HepG2 (cell line): Measurements from ENCODE around the gene GPHN. TPM values are rescaled to one million over a fixed set of nuclear protein-coding genes. Genes with fewer than 3 reads are reported as not detected.

ENCODE experiments used
- ATAC-seq: fragments of 200-7000 bp; cut with Tn5 transposase; 3 replicates; pipeline ENCODE4 v1.9.1; 2020; ENCODE audit warnings: mild to moderate bottlenecking, moderate library complexity
- BruUV-seq: library from RNA; stranded (reverse); fragments of 400-500 nt; replicated peaks from 2 replicates; lab custom pipeline; 2021; lab: Mats Ljungman, UMichigan
- CTCF ChIA-PET: fragments of 300-600 bp; formaldehyde crosslinking; extraction: SDS; loops from one replicate; lab custom pipeline; 2021; ENCODE audit warnings: low total read pairs, inconsistent platforms, low intra/inter-chr PET ratio; lab: Yijun Ruan, JAX
- POLR2A ChIA-PET: fragments of 350-600 bp; sonication (Branson Sonifier 250); formaldehyde crosslinking; loops from one replicate; lab custom pipeline; 2020; ENCODE audit warnings: antibody characterized with exemption, inconsistent platforms; lab: Yijun Ruan, JAX
- DNase-seq: peaks from one replicate; pipeline ENCODE4 v3.0.0-alpha.2; 2015; ENCODE audit warnings: low spot score
- FAIRE-seq: peaks from 3 replicates; lab custom pipeline; 2011; peaks lifted over from hg19 to GRCh38; lab: Jason Lieb, UNC
- H2AFZ ChIP-seq: one replicate; pipeline ENCODE4 v1.6.1; 2011; ENCODE audit warnings: low read length, inconsistent platforms
- H3K27ac ChIP-seq: fragments of 300-600 bp; 3 replicates; pipeline ENCODE4 v1.8.0; 2011; ENCODE audit warnings: mixed run types, mild to moderate bottlenecking, mixed read lengths, low read length, inconsistent platforms; ENCODE audit not compliant: insufficient read depth; ENCODE audit errors: extremely low read length
- H3K27me3 ChIP-seq, 2 experiments: fragments of 200-600 bp in 1 of 2; 2 replicates in 1 of 2; 3 replicates in 1 of 2; pipeline versions ENCODE4 v1.6.0 to v1.8.0; 2011; ENCODE audit warnings: low read length in 2 of 2, mild to moderate bottlenecking in 2 of 2, moderate library complexity in 2 of 2, inconsistent platforms in 1 of 2; ENCODE audit not compliant: insufficient read depth in 2 of 2, control insufficient read depth in 1 of 2
- H3K36me3 ChIP-seq, 2 experiments: fragments of 200-600 bp in 1 of 2; replicated peaks in 1 of 2; 2 replicates in 1 of 2; 3 replicates in 1 of 2; pipeline versions ENCODE4 v1.5.1 to v1.8.0; 2011; ENCODE audit warnings: low read length in 2 of 2, inconsistent platforms in 1 of 2; ENCODE audit not compliant: insufficient read depth in 2 of 2, control insufficient read depth in 1 of 2
- H3K4me1 ChIP-seq: 2 replicates; pipeline ENCODE4 v1.5.1; 2012; ENCODE audit warnings: low read length, inconsistent platforms; ENCODE audit not compliant: insufficient read depth
- H3K4me2 ChIP-seq: 2 replicates; pipeline ENCODE4 v1.6.0; 2011; ENCODE audit warnings: low read depth, low read length, inconsistent platforms
- H3K4me3 ChIP-seq, 3 experiments: fragments of 200-600 bp in 1 of 3; sonication (generic), shearing (Covaris generic) in 1 of 3; replicated peaks in 1 of 3; 2 replicates each; pipeline ENCODE4 v1.5.1; 2011 to 2016; ENCODE audit warnings: low read length in 3 of 3, inconsistent platforms in 2 of 3, low read depth in 2 of 3, mild to moderate bottlenecking in 2 of 3, control low read depth in 1 of 3, mixed read lengths in 1 of 3; ENCODE audit not compliant: insufficient read depth in 1 of 3
- H3K79me2 ChIP-seq: one replicate; pipeline ENCODE4 v1.6.1; 2011; ENCODE audit warnings: low read length, inconsistent platforms; ENCODE audit not compliant: insufficient read depth
- H3K9ac ChIP-seq: 2 replicates; pipeline ENCODE4 v1.6.0; 2011; ENCODE audit warnings: mild to moderate bottlenecking, low read depth, low read length, inconsistent platforms; ENCODE audit not compliant: insufficient read depth
- H3K9me3 ChIP-seq: 2 replicates; pipeline ENCODE4 v1.5.1; 2012; ENCODE audit warnings: mild to moderate bottlenecking, low read length
- H4K20me1 ChIP-seq: 2 replicates; pipeline ENCODE4 v1.6.0; 2011; ENCODE audit warnings: inconsistent platforms, mild to moderate bottlenecking, low read length, moderate library complexity; ENCODE audit not compliant: insufficient read depth
- ELF4 ChIP-seq: sonication (generic); formaldehyde crosslinking; IDR thresholded peaks from 2 replicates; pipeline ENCODE4 v1.5.0; 2020; ENCODE audit warnings: missing genetic modification reagents, mild to moderate bottlenecking, moderate library complexity, borderline replicate concordance
- MAFK ChIP-seq, 2 experiments: IDR thresholded peaks in 1 of 2; conservative IDR thresholded peaks in 1 of 2; 2 replicates each; pipeline ENCODE4 v1.6.1; 2011; ENCODE audit warnings: improper control_type of control experiment in 2 of 2, low read length in 2 of 2
- ZBTB7A ChIP-seq: sonication (generic); formaldehyde crosslinking; IDR thresholded peaks from 2 replicates; pipeline ENCODE4 v1.8.0; 2022; ENCODE audit warnings: mild to moderate bottlenecking, missing genetic modification reagents
- ZNF354B ChIP-seq: sonication (generic); formaldehyde crosslinking; IDR thresholded peaks from 2 replicates; pipeline ENCODE4 v1.8.0; 2022; ENCODE audit warnings: mild to moderate bottlenecking, missing genetic modification reagents
- ZNF7 ChIP-seq: IDR thresholded peaks from 2 replicates; pipeline ENCODE4 v1.6.1; 2016; ENCODE audit warnings: missing biosample characterization, missing genetic modification reagents
- ZNF747 ChIP-seq: sonication (generic); formaldehyde crosslinking; IDR thresholded peaks from 2 replicates; pipeline ENCODE4 v1.8.1; 2023; ENCODE audit warnings: missing genetic modification reagents, mild to moderate bottlenecking, borderline replicate concordance
- ZNF792 ChIP-seq: IDR thresholded peaks from 2 replicates; pipeline ENCODE4 v1.6.1; 2016
- ZNF879 ChIP-seq: sonication (generic); formaldehyde crosslinking; IDR thresholded peaks from 2 replicates; pipeline ENCODE4 v1.8.1; 2023; ENCODE audit warnings: missing genetic modification reagents
- WGBS: methylation state at CpG from one replicate; pipeline ENCODE4 v1.1.6; 2017; ENCODE audit warnings: low lambda C conversion rate; 5-methylcytosine and 5-hydroxymethylcytosine counted together
- in situ Hi-C: cut with HindIII; loops from 2 replicates; pipeline ENCODE4 v1.10.0; 2017; ENCODE audit warnings: low pct_unique_long_range_greater_than_20kb; ENCODE audit not compliant: extremely low pct_ligation_motif_present
- intact Hi-C: fragments of 100-400 bp; cut with micrococcal nuclease; formaldehyde crosslinking; loops from one replicate; pipeline ENCODE4 v1.10.0; 2022; ENCODE audit not compliant: unreplicated experiment
- polyA plus RNA-seq, 8 experiments: library from polyadenylated mRNA; depleted of rRNA in 3 of 8; stranded (reverse) in 7 of 8; unstranded in 1 of 8; fragments of >200 nt; fragmentation: Illumina TruSeq in 4 of 8; extraction: Trizol in 4 of 8; gene quantifications; 2 replicates each; pipeline versions ENCODE4 v1.2.1 to v1.2.3, GENCODE V29; 2011 to 2016; ENCODE audit warnings: low read depth in 4 of 8, missing spikeins in 1 of 8, mixed read lengths in 1 of 8; ENCODE audit not compliant: insufficient read depth in 1 of 8
- total RNA-seq, 5 experiments: library from RNA; depleted of rRNA; stranded (reverse); fragments of >200 nt; fragmentation: Illumina TruSeq; extraction: Trizol; gene quantifications; 2 replicates each; pipeline ENCODE4 v1.2.3, GENCODE V29; 2016; ENCODE audit warnings: low read depth in 1 of 5
- TF ChIP-seq, protein P1 (sequence below): IDR thresholded peaks from 2 replicates; pipeline ENCODE4 v1.6.1; 2016; ENCODE audit warnings: missing biosample characterization, missing genetic modification reagents, low read depth
- TF ChIP-seq, protein P2 (sequence below): sonication (generic); formaldehyde crosslinking; IDR thresholded peaks from 2 replicates; pipeline ENCODE4 v1.5.0; 2020; ENCODE audit warnings: mild to moderate bottlenecking, missing genetic modification reagents

Gene GPHN
- total and polyA plus RNA-seq, 2 of the 13 experiments (the other 11 are each of a cell fraction or from before 2014, with no cell fraction given) = 12.7 to 19.2 TPM

DNA sequence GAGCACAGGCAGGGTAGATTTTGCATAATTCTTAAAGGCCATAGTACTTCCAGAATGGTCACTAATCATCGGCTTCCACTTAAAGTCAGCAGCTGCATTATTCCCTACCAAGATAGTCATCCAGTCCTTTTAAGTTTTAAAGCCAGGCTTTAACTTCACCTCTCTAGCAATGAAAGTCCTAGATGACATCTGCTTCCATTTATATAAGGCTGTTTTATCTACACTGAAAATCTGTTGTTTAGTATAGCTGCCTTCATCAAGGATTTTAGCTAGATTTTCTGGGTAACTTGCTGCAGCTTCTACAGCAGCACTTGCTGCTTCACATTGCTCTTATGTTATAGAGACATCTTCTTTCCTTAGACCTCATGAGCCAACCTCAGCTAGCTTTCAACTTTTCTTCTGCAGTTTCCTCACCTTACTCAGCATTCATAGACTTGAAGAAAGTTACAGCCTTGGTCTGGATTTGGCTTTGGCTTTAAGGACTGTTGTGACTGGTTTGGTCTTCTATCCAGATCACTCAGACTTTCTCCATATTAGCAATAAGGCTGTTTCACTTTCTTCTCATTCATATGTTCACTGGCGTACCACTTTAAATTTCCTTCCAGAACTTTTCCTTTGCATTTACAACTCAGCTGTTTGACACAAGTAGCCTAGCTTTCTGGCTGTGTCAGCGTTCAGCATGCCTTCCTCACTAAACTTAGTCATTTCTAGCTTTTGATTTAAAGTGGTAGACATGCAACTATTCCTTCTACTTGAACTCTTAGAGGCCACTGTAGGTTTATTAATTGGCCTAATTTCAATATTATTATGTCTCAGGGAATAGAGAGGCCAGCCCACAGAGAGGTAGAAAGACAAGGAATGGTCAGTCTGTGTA is 471.4 kb downstream of the GPHN start:
- Histone ChIP-seq H3K36me3 (no peaks in the 10 kb centered on the region; a peak in 1 of 5 replicates), H4K20me1 (no peaks in the 10 kb centered on the region), H3K27me3 (no peaks in the 10 kb centered on the region), H3K27ac (no peak overlapping the region), H3K9me3 (no peaks in the 10 kb centered on the region), H2AFZ (no peak overlapping the region), H3K4me3 (no peak overlapping the region), H3K4me1 (no peaks in the 10 kb centered on the region), H3K9ac (no peak overlapping the region), H3K79me2 (no peaks in the 10 kb centered on the region), H3K4me2 (no peak overlapping the region)
- intact Hi-C loops = no loop called here
- BruUV-seq = no TSS peak
- ChIA-PET CTCF (no interaction called here), POLR2A (no interaction called here)
- FAIRE-seq = no peak
- ATAC-seq = no peak
- 97% methylated on average over 3 of the region's 3 CpGs for WGBS
- TF ChIP-seq, protein P1, sequence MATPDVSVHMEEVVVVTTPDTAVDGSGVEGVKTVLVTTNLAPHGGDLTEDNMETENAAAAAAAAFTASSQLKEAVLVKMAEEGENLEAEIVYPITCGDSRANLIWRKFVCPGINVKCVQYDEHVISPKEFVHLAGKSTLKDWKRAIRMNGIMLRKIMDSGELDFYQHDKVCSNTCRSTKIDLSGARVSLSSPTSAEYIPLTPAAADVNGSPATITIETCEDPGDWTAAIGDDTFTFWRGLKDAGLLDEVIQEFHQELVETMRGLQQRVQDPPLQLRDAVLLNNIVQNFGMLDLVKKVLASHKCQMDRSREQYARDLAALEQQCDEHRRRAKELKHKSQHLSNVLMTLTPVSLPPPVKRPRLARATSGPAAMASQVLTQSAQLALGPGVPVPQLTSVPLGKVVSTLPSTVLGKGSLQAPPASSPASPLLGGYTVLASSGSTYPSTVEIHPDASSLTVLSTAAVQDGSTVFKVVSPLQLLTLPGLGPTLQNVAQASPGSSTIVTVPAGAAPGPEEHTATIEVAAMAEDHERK (CRISPR knock-in tag) = no peak
- TF ChIP-seq ZNF7 (CRISPR knock-in tag) (no peak), ZNF792 (CRISPR knock-in tag) (no peak), ZNF879 (no peak), ELF4 (CRISPR knock-in tag) (no peak), ZNF747 (CRISPR knock-in tag) (no peak), ZNF354B (CRISPR knock-in tag) (no peak), ZBTB7A (CRISPR knock-in tag) (no peak), MAFK (conservative IDR thresholded peaks at IDR 0.05 in 1 of 2, IDR thresholded peaks at IDR 0.05 in 1 of 2; ENCODE audit: low read length in 2 of 2) (no peak)
- TF ChIP-seq, protein P2, sequence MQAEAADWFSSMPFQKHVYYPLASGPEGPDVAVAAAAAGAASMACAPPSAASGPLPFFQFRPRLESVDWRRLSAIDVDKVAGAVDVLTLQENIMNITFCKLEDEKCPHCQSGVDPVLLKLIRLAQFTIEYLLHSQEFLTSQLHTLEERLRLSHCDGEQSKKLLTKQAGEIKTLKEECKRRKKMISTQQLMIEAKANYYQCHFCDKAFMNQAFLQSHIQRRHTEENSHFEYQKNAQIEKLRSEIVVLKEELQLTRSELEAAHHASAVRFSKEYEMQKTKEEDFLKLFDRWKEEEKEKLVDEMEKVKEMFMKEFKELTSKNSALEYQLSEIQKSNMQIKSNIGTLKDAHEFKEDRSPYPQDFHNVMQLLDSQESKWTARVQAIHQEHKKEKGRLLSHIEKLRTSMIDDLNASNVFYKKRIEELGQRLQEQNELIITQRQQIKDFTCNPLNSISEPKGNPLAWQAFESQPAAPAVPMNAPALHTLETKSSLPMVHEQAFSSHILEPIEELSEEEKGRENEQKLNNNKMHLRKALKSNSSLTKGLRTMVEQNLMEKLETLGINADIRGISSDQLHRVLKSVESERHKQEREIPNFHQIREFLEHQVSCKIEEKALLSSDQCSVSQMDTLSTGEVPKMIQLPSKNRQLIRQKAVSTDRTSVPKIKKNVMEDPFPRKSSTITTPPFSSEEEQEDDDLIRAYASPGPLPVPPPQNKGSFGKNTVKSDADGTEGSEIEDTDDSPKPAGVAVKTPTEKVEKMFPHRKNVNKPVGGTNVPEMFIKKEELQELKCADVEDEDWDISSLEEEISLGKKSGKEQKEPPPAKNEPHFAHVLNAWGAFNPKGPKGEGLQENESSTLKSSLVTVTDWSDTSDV (CRISPR knock-in tag) = no peak
- in situ Hi-C loops = no loop called here
- no peak for DNase-seq
